SU-DHL-6 (cell line): Measurements from ENCODE around the gene ZNF850.

Source experiments
- EZH2phosphoT487 ChIP-seq: fragments of 200-600 bp; sonication (generic), shearing (Covaris generic); conservative IDR thresholded peaks from 2 replicates; pipeline ENCODE4 v1.6.1; 2018; ENCODE audit warnings: mild to moderate bottlenecking, antibody characterized with exemption, low read length, moderate library complexity, mixed read lengths
- TF ChIP-seq, protein P1 (sequence below): fragments of 200-600 bp; sonication (generic); IDR thresholded peaks from one replicate; pipeline ENCODE4 v1.5.1; 2017; ENCODE audit warnings: antibody characterized with exemption, mild to moderate bottlenecking, low read length, moderate library complexity; ENCODE audit not compliant: insufficient read depth, poor library complexity, severe bottlenecking

DNA sequence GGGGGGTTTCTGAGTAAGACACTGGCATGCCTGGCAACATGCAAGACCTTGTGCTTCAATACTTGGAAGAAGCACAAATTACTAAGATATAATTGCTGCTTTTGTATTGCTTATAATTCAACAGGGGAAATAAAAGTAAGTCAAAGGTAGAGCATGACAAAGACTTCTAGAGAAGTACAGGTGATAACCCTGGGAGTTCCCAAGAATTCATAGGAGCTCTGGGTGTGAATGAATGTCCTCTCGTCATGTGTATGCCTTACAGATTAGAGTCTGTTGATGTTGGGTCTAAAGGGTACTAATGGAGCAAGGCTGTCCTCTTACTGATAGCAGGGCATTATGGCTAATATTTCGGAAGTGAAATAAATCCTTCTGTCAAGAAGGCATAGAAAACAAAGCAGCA is 98.4 kb downstream of the ZNF850 start:
- TF ChIP-seq, protein P1, sequence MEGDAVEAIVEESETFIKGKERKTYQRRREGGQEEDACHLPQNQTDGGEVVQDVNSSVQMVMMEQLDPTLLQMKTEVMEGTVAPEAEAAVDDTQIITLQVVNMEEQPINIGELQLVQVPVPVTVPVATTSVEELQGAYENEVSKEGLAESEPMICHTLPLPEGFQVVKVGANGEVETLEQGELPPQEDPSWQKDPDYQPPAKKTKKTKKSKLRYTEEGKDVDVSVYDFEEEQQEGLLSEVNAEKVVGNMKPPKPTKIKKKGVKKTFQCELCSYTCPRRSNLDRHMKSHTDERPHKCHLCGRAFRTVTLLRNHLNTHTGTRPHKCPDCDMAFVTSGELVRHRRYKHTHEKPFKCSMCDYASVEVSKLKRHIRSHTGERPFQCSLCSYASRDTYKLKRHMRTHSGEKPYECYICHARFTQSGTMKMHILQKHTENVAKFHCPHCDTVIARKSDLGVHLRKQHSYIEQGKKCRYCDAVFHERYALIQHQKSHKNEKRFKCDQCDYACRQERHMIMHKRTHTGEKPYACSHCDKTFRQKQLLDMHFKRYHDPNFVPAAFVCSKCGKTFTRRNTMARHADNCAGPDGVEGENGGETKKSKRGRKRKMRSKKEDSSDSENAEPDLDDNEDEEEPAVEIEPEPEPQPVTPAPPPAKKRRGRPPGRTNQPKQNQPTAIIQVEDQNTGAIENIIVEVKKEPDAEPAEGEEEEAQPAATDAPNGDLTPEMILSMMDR, result no peak
- TF ChIP-seq EZH2phosphoT487, result no peak
